ENCODE data around the gene M1AP.
A peak's percentile ranks its signal among the peaks of the same experiment; 100 is the strongest.

M1AP gene

GRCh38 chr2:74587664-74588277 is 60.4 kb downstream of the M1AP start:
- H3K4me3 ChIP-seq (ENCODE audit: control insufficient read depth, low read depth, low read length): no peak overlapping the region
- DNase-seq (ENCODE audit: low read depth): peak; percentile 75
- TF ChIP-seq CTCF (conservative IDR thresholded peaks at IDR 0.05; ENCODE audit: control insufficient read depth, insufficient read depth, low read depth, low read length): peak; percentile 76

GRCh38 chr2:74585406-74586185 is 62.5 kb downstream of the M1AP start:
- H3K4me3 ChIP-seq (ENCODE audit: control insufficient read depth, low read depth, low read length): no peak overlapping the region
- DNase-seq (ENCODE audit: low read depth): no peak
- no peak for TF ChIP-seq CTCF (conservative IDR thresholded peaks at IDR 0.05; ENCODE audit: control insufficient read depth, insufficient read depth, low read depth, low read length)

- TF ChIP-seq CTCF (conservative IDR thresholded peaks at IDR 0.05; ENCODE audit: control insufficient read depth, insufficient read depth, low read depth, low read length): no peak
- DNase-seq (ENCODE audit: low read depth): peak; percentile 68
- no peak overlapping the region for H3K4me3 ChIP-seq (ENCODE audit: control insufficient read depth, low read depth, low read length)
Observed at GRCh38 chr2:74584088-74584645, 64.0 kb downstream of the M1AP start.

GRCh38 chr2:74583504-74583903 is 64.6 kb downstream of the M1AP start:
- no peak overlapping the region for H3K4me3 ChIP-seq (ENCODE audit: control insufficient read depth, low read depth, low read length)
- DNase-seq (ENCODE audit: low read depth): peak; percentile 68
- TF ChIP-seq CTCF (conservative IDR thresholded peaks at IDR 0.05; ENCODE audit: control insufficient read depth, insufficient read depth, low read depth, low read length): no peak

- no peak for TF ChIP-seq CTCF (conservative IDR thresholded peaks at IDR 0.05; ENCODE audit: control insufficient read depth, insufficient read depth, low read depth, low read length)
- no peak for DNase-seq (ENCODE audit: low read depth)
- H3K4me3 ChIP-seq (ENCODE audit: control insufficient read depth, low read depth, low read length): no peak overlapping the region
Observed at GRCh38 chr2:74582184-74582583, 65.9 kb downstream of the M1AP start.

- no peak for DNase-seq (ENCODE audit: low read depth)
- no peak for TF ChIP-seq CTCF (conservative IDR thresholded peaks at IDR 0.05; ENCODE audit: control insufficient read depth, insufficient read depth, low read depth, low read length)
Observed at GRCh38 chr2:74581463-74581862, 66.7 kb downstream of the M1AP start.

More at GRCh38 chr2:74581463-74581862, 66.7 kb downstream of the M1AP start:
- H3K4me3 ChIP-seq (ENCODE audit: control insufficient read depth, low read depth, low read length): no peak overlapping the region
